HG03469 (cell line): ENCODE results near the gene TMEM86A.

ENCODE experiments used
- ATAC-seq: cut with Tn5 transposase; IDR thresholded peaks from one replicate; pipeline ENCODE4 v1.9.1; 2021; ENCODE audit warnings: mild to moderate bottlenecking, moderate library complexity, moderate number of reproducible peaks; ENCODE audit not compliant: unreplicated experiment

The TMEM86A gene

GRCh38 chr11:18722293-18722637, 23.7 kb downstream of the TMEM86A start:
- no peak for ATAC-seq

- ATAC-seq = no peak
Observed at GRCh38 chr11:18723991-18724390, 25.4 kb downstream of the TMEM86A start.

- ATAC-seq = no peak
Observed at GRCh38 chr11:18726040-18726439, 27.5 kb downstream of the TMEM86A start, which contains the start of gene IGSF22. TSS of gene IGSF22 (minus strand) at chr11:18726188. CDS start at chr11:18724236, 1,952 bp downstream.

GRCh38 chr11:18727479-18728236, 29.1 kb downstream of the TMEM86A start:
- ATAC-seq = no peak

- ATAC-seq = no peak
Observed at GRCh38 chr11:18728658-18729057, 30.1 kb downstream of the TMEM86A start.

GRCh38 chr11:18729426-18729825, 30.8 kb downstream of the TMEM86A start:
- ATAC-seq = no peak

- ATAC-seq = no peak
Observed at GRCh38 chr11:18730020-18730419, 31.4 kb downstream of the TMEM86A start.

- ATAC-seq = no peak
Observed at GRCh38 chr11:18731441-18731840, 32.9 kb downstream of the TMEM86A start.

GRCh38 chr11:18731949-18732821, 33.6 kb downstream of the TMEM86A start:
- ATAC-seq = no peak

- no peak for ATAC-seq
Observed at GRCh38 chr11:18733202-18733601, 34.6 kb downstream of the TMEM86A start.

- no peak for ATAC-seq
Observed at GRCh38 chr11:18736590-18737148, 38.1 kb downstream of the TMEM86A start.

GRCh38 chr11:18737642-18738041, 39.1 kb downstream of the TMEM86A start:
- no peak for ATAC-seq

GRCh38 chr11:18739685-18740084, 41.1 kb downstream of the TMEM86A start:
- ATAC-seq = no peak

GRCh38 chr11:18741783-18742182, 43.2 kb downstream of the TMEM86A start:
- no peak for ATAC-seq

GRCh38 chr11:18743365-18743764, 44.8 kb downstream of the TMEM86A start:
- no peak for ATAC-seq

GRCh38 chr11:18743900-18744514, 45.4 kb downstream of the TMEM86A start:
- no peak for ATAC-seq

- no peak for ATAC-seq
Observed at GRCh38 chr11:18745251-18745650, 46.7 kb downstream of the TMEM86A start.

- ATAC-seq = no peak
Observed at GRCh38 chr11:18748766-18749365, 50.3 kb downstream of the TMEM86A start.

GRCh38 chr11:18749681-18750319, 51.2 kb downstream of the TMEM86A start:
- no peak for ATAC-seq

GRCh38 chr11:18750944-18751343, 52.4 kb downstream of the TMEM86A start:
- no peak for ATAC-seq
